Erythroblast (primary cell): ENCODE results near the gene BBS2.
"Not testable (repeated sequence)": the region's sequence is repeated elsewhere in the genome, so short reads cannot be mapped to it uniquely, and the experiment has no call there.

Source experiments
- DNase-seq, 2 experiments: peaks; one replicate each; lab custom pipeline; 2025; lab: John Stamatoyannopoulos, UW
- GATA1 ChIP-seq: IDR thresholded peaks from 2 replicates; pipeline ENCODE4 v1.6.1; 2011; ENCODE audit warnings: low read depth, mild to moderate bottlenecking, control low read depth, low read length, moderate library complexity
- POLR2A ChIP-seq: IDR thresholded peaks from 2 replicates; pipeline ENCODE4 v1.6.1; 2011; ENCODE audit warnings: mild to moderate bottlenecking, low read length

Gene BBS2

DNA sequence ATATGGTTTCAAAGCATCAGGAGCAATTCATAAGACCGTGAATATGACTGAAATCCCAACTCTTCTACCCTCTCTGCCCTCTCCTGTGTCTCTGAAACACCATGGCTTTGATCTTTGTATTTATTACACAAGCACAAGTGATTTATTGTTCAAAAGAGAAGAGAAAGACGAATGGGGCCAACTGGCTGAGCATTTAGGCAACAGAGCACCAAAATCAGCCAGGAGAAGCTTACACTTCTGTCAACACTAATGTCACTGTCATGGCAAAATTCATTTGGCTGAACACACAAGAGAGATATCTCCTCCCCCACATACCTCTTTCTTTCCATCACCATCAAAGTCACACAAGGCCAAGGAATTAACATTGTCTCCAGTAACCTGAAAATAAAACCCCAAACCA, 9.3 kb downstream of the BBS2 start:
- no peak for DNase-seq
- no peak for TF ChIP-seq POLR2A
- TF ChIP-seq GATA1 = no peak

DNA sequence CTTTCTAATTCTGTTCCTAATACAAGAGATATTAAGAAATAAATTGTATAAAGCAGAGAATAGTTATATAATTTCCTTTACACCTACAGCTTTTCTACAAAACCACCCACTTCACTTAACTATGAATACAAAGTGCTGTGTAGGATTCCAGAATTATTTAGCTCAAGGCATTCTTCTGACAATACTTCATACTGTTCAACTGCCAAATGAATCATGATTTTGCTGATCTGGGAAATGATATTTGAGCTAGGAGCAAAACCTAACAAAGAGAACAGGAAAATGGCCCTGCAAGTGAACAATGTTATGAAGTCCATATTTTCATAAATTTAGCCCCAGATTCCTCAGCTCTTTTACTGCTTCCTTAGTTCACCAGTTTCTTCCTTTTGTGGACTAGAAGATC, 12.9 kb downstream of the BBS2 start:
- no peak for DNase-seq
- TF ChIP-seq GATA1 (no peak), POLR2A (no peak)

DNA sequence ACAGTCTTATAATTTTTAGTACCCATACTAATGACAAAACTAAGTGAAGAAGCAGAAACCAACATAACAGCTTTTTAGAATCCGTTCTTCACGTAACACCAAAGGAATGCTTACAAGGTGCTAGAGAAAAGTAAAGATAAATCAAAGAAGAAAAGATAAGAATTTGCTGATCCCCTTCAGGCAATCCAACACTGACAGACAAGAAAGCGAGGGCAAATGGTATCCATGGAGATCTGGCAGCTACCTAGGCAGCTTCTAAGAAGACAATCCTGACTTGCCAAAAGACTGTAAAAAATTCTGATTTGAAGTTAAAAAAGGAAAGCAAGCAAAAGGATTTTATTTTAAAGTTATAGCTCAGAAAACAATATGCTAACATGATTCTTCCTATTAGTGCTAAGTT, 14.6 kb downstream of the BBS2 start:
- DNase-seq = no peak
- TF ChIP-seq POLR2A = no peak
- no peak for TF ChIP-seq GATA1

DNA sequence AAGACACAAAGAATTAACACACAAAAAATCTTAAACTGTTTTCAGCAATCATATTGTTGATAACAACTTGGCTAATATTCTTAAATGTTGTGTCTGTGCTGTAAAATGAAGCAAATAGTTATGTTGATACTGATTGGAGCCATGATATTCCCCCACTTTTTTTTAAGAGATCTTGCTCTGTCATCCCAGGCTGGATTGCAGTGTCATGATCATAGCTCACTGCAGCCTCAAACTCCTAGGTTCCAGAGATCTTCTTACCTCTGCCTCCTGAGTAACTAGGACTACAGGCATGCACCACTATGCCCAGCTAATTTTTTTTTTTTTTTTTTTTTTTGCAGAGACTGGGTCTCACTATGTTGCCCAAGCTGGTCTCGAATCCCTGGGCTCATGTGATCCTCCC, 26.0 kb downstream of the BBS2 start:
- TF ChIP-seq POLR2A = no peak
- peak in 1 of 2 experiments; percentile 41 for DNase-seq

DNA sequence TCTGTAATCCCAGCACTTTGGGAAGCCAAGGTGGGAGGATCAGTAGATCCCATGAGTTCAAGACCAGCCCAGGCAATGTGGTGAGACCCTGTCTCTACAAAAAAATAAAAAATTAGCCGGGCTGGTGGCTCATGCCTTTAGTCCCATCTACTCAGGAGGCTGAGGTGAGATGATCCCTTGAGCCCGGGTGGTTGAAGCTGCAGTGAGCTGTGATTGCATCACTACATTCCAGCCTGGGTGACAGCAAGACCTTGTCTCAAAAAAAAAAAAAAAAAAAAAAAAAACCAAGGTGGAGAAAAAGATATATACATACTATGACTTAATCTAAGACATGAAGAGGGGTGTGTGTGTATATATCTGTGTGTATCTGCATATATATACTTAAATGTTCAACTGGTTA, 26.7 kb downstream of the BBS2 start:
- peak in 1 of 2 experiments; percentile 20 for DNase-seq

DNA sequence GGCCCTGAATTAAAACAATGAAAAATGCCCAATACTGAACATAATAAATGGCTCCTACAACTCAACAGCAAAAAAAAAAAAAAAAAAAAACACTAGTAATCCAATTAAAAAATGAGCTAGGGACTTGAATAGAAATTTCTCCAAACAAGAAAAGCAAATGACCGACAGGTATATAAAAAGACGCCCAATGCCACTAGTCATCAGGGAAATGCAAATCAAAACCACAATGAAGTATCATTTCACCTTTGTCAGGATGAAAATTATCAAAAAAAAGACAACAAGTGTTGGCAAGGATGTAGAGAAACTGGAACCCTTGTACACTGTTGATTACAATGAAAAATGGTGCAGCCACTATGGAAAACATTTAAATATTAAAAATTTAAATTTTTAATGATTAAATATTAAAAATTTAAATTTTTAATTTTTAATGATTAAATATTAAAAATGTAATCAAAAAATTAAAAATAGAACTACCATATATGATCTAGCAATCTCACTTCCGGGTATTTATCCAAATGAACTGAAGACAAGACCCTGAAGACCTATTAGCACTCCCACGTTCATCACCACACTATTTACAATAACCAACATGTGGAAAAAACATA, 28.1 kb downstream of the BBS2 start:
- no peak for TF ChIP-seq GATA1
- DNase-seq = no peak

More for the DNA sequence above, 26.7 kb downstream of the BBS2 start:
- no peak for TF ChIP-seq POLR2A
- TF ChIP-seq GATA1 = no peak

DNA sequence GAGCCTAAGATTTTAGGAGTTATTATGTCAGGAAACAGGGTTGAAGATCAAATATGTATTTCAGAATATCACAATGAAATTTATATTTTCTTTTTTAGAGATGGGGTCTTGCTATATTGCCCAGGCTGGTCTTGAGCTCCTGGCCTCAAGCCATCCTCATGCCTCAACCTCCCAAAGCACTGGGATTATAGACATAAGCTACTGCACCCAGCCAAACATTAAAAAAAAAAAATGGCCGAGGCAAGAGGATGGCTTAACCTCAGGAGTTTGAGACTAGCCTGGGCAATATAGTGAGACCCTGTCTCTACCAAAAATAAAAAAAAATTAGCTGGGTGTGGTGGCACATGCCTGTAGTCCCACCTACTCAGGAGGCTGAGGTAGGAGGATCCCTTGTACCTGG, 31.0 kb downstream of the BBS2 start:
- DNase-seq = not testable (repeated sequence)

DNA sequence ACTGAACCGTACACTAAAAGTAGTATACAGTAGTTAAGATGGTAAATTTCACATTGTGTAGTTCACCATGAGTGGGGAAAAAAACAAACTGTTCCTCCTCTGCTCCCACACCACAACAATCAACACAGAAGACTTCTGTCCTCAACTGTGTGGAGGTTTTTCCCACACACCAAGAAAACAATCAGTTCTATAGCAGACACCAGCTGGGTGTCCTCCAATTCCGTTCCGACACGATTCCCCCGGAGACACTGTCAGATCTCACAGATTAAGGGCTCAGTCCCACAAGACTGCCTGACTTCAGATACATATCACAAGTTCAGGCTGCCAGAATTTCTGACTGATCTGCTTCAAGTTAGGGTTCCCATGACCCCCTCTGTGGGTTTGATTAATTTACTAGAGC, 31.8 kb downstream of the BBS2 start:
- no peak for DNase-seq
- no peak for TF ChIP-seq GATA1
- no peak for TF ChIP-seq POLR2A

DNA sequence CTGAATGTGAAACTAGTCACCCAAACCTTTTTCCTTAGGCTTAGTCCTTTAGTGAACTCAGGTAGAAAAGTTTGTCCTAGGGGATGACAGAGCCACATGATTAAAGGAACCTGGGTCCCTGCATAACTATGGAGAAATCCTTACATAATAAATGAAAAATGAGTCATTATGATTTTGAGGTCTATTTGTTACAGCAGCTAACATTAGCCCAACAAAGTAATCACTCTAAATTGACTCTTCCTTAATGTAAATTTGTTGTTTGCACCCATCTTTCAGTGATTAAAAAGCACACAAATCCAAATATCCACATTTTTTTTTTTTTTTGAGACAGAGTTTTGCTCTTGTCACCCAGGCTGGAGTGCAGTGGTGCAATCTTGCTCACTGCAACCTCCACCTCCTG, 36.4 kb downstream of the BBS2 start:
- DNase-seq = no peak
- no peak for TF ChIP-seq GATA1
- no peak for TF ChIP-seq POLR2A

DNA sequence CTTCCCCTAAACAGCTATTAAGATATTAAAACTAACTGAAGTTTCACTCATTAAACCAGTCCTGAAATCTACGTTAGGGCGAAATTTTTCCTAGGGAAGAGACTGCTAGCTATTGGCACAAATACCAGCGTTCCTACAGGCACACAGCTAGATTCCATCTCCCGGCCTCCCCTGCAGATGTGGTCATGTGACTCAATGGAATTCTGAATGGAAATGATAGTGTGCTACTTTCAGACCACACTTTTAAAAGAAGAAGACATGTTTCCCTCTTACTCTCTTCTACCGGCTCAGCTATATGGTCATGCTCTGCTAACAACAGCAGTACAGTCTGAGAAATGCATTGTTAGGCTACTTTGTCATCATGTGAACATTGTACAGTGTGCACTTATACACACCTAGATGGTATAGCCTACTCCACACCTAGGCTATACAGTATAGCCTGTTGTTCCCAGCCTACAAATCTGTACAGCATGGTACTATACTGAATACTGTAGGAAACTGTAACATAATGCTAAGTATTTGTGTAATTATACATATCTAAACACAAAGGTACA, 37.1 kb downstream of the BBS2 start:
- TF ChIP-seq POLR2A = no peak
- no peak for TF ChIP-seq GATA1
- DNase-seq = no peak

DNA sequence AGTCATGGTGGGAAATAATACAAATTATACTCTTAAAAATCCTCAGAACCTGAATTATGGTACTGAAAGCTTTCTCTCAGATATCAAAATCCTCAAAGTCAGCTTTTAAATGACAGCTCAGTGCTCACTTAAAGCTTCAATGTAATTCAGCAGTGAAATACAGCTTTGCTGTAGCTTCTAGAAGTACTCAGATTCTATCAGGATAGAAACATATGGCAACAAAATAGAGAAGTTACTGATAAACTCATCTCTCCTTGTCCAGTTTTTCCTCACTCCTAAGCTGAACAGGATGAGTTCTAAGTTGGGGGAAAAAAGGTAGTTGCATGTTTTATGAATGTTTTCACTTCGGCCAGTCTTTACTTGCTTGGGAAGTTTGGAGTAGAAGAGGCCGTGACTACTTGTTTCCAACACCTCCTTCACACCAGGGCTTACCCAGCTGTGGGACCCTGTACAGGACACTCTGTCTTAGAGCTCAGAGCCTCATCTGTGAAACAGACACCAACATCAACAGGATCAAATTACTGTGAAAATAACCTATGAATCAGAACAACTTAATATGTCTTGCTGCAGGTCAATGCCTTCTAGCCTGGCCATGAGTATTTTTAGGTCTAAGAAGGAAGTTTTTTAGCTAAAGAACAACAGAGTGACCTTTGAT, 38.2 kb downstream of the BBS2 start:
- no peak for TF ChIP-seq POLR2A
- no peak for TF ChIP-seq GATA1
- DNase-seq = no peak

DNA sequence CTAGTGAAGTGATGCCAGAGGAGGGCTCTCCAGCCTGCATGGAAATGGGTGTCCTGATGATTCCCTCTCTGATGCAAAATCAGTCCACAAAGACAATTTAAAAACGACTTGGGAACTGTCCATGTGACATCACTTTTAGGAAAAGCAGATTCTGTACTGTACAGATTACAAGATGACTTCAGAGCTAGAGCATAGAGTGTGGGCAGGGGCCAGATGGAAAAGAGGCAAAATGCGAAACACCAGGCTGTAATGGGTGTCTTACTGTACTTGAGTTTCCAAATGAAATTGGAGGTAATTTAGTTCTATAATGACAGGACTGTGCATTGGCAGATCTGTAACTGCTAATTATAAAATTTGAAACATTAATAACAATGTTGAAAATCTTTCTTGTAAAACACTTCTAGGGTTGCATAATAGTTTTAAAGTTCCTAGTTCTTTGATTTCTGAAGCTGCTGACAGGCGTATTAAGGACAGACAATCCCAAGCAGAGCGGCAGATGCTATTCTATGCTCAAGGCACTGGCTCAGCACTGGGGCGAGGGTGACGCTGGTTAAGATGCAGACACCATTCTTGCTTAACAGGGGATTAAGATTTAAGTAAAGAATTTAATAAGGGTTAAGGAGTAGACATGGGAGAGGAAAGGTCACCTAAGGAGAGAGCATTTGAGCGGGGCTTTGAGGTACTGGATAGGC, 38.9 kb downstream of the BBS2 start:
- TF ChIP-seq GATA1 (no peak), POLR2A (no peak)
- DNase-seq = peak in 1 of 2 experiments; percentile 7

DNA sequence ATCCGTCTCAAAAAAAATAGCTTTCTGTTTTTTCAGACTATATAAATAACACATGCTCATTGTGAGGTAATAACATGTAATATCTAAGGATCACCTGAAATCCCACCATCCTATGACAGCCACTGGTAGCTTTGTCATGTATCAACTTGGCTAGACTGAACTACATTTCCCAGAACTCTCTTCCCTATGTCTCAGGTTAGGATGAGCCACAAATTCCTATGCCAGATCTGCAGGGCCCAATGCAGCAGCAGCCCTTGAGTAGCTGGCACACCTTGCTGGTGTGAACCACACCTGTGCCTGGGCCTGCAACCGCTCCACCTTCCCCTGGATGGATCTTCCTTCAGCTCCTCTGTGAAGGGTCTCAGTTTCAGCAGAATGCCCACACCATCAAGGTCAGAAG, 40.4 kb downstream of the BBS2 start:
- DNase-seq = peak in 1 of 2 experiments; percentile 36
- TF ChIP-seq POLR2A = no peak
- TF ChIP-seq GATA1 = no peak

DNA sequence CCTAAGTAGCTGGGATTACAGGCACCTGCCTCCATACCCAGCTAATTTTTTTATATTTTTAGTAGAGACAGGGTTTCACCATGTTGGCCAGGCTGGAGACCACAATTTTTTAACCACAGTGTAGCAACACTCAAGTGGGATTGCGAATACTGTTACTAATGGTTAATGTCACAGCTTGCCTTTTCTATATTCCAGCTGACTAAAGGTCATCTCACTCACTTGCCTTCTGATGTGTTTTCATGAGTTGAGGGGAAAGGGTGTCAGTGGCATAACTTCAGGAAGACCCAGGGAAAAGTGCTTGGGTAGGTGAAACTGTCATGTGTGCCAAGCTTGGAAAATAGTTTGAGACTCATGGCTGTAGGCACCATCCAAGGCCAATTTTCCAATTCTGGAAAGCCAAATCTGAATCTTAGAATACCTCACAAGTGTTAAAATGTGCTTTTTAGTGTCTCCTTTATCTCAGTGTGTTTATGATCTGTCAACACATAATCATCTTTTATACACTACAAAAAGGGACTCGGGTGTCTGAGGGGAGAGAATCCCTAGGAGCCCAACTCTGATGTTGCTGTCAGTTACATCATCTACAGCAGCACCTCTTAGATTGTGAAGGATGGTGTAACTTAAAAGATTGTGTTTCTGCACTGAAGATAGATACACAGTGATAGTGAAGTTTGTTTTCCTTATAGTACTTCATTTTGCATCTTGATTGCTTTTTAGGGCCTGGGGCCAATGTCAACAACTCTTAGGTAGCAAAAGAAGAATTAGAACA, 41.4 kb downstream of the BBS2 start:
- TF ChIP-seq POLR2A = no peak
- TF ChIP-seq GATA1 = no peak
- peak; percentile 39 to 73 for DNase-seq
